HG03159 (cell line): ENCODE results near the gene SLAMF9.

Source experiments
- ATAC-seq: cut with Tn5 transposase; IDR thresholded peaks from one replicate; pipeline ENCODE4 v1.9.1; 2021; ENCODE audit warnings: mild to moderate bottlenecking, moderate library complexity; ENCODE audit not compliant: unreplicated experiment

The SLAMF9 gene

GRCh38 chr1:159902541-159902940, 51.5 kb downstream of the SLAMF9 start:
- ATAC-seq = no peak
